ENCODE data around the gene THBD.

The THBD gene

DNA sequence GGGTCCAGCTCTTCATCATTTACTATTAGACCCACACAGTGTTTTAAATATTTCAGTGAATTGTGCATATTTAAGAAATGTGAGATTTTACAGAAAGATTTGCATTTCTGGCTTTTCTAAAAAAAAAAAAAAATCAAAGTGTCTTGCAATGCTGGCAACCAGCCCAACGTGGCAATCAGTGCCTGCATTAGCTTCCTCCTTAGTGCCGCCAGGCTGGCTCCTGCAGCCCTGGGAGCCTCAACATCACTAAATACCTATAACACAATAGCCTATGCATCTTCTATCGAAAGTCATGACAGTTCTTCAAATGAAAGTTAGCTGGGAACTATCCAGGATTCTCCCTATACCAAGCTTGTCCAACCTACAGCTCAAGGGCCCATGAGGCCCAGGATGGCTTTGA is 46.0 kb upstream of the THBD start:
- no peak overlapping the region for H2BK5ac ChIP-seq (ENCODE audit: low read depth, low read length, poor library complexity)
- H3K27ac ChIP-seq (ENCODE audit: low read depth, low read length), result no peak overlapping the region
- no peak overlapping the region for H3K18ac ChIP-seq (ENCODE audit: low read length)
- no peaks in the 10 kb centered on the region for H3K27me3 ChIP-seq (ENCODE audit: insufficient read depth, low read length)
- H3K79me1 ChIP-seq (ENCODE audit: low read length), result no peaks in the 10 kb centered on the region
- H3K4me2 ChIP-seq (ENCODE audit: low read length), result no peak overlapping the region
- peaks cover 0 to 2% of the 10 kb centered on the region in 2 experiments for H3K4me1 ChIP-seq (ENCODE audit: control insufficient read depth in 1 of 2, insufficient read depth in 2 of 2, low read length in 2 of 2)
- H3K4ac ChIP-seq (ENCODE audit: low read depth, low read length), result no peak overlapping the region
- H3K9me3 ChIP-seq (ENCODE audit: insufficient read depth, low read depth, low read length), result peaks cover 2% of the 10 kb centered on the region
- WGBS (ENCODE audit: extremely low coverage, insufficient coverage, insufficient read length), result no CpG with 5 or more reads among the region's 3 CpGs
- H3K23ac ChIP-seq (ENCODE audit: low read length), result no peak overlapping the region
- no peak overlapping the region for H4K8ac ChIP-seq (ENCODE audit: low read depth, low read length)
- no peak overlapping the region for H4K12ac ChIP-seq (ENCODE audit: low read depth, low read length)
- no peak overlapping the region for H3K4me3 ChIP-seq (ENCODE audit: low read depth, low read length)
- no peaks in the 10 kb centered on the region for H3K79me2 ChIP-seq (ENCODE audit: control insufficient read depth, insufficient read depth, low read length, poor library complexity)
- no peak overlapping the region for H3K14ac ChIP-seq (ENCODE audit: low read length)
- no peak for DNase-seq
- H4K91ac ChIP-seq (ENCODE audit: low read depth, low read length), result no peak overlapping the region
- H2AFZ ChIP-seq (ENCODE audit: insufficient read depth, low read length, poor library complexity), result no peak overlapping the region
- no peaks in the 10 kb centered on the region for H3K36me3 ChIP-seq (ENCODE audit: control insufficient read depth in 1 of 2, insufficient read depth in 2 of 2, low read length in 2 of 2)
- no peak overlapping the region for H2BK12ac ChIP-seq (ENCODE audit: low read length)
- no peak overlapping the region for H3K9ac ChIP-seq (ENCODE audit: low read length)
- no peak overlapping the region for H2BK120ac ChIP-seq (ENCODE audit: insufficient read depth, low read length, poor library complexity)
- no peak overlapping the region for H2AK5ac ChIP-seq (ENCODE audit: low read length)

DNA sequence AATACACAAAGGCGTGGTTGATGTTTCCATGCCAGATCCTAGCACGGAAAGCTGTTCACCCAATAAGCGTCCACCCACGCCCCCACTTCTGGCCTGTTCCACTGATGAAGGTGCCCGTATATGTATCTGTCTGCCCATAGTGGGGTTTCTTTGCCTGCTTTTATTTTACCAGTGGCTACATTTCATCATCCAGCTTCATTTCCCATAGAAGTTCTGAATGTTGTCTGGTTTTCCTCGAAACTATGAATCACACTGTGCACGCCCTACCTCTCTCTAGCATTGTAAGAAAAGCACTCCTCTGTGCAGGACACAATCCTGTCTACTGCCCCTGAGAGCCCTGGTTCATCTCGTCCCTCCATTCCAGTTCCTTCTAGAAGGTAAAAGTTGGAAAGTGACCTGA is 45.5 kb upstream of the THBD start:
- Histone ChIP-seq H3K14ac (ENCODE audit: low read length) (no peak overlapping the region), H3K36me3 (ENCODE audit: control insufficient read depth in 1 of 2, insufficient read depth in 2 of 2, low read length in 2 of 2) (no peaks in the 10 kb centered on the region), H4K91ac (ENCODE audit: low read depth, low read length) (no peak overlapping the region), H3K4me1 (ENCODE audit: control insufficient read depth in 1 of 2, insufficient read depth in 2 of 2, low read length in 2 of 2) (no peaks in the 10 kb centered on the region), H2AFZ (ENCODE audit: insufficient read depth, low read length, poor library complexity) (no peak overlapping the region), H3K18ac (ENCODE audit: low read length) (no peak overlapping the region), H3K9me3 (ENCODE audit: insufficient read depth, low read depth, low read length) (peaks cover 2% of the 10 kb centered on the region), H3K4me3 (ENCODE audit: low read depth, low read length) (no peak overlapping the region), H3K9ac (ENCODE audit: low read length) (no peak overlapping the region), H3K4me2 (ENCODE audit: low read length) (no peak overlapping the region), H2BK120ac (ENCODE audit: insufficient read depth, low read length, poor library complexity) (no peak overlapping the region), H3K27ac (ENCODE audit: low read depth, low read length) (no peak overlapping the region), H3K23ac (ENCODE audit: low read length) (no peak overlapping the region), H4K12ac (ENCODE audit: low read depth, low read length) (no peak overlapping the region), H3K4ac (ENCODE audit: low read depth, low read length) (no peak overlapping the region), H2BK5ac (ENCODE audit: low read depth, low read length, poor library complexity) (no peak overlapping the region), H2BK12ac (ENCODE audit: low read length) (no peak overlapping the region), H2AK5ac (ENCODE audit: low read length) (no peak overlapping the region), H3K79me2 (ENCODE audit: control insufficient read depth, insufficient read depth, low read length, poor library complexity) (no peaks in the 10 kb centered on the region), H4K8ac (ENCODE audit: low read depth, low read length) (no peak overlapping the region), H3K27me3 (ENCODE audit: insufficient read depth, low read length) (no peaks in the 10 kb centered on the region), H3K79me1 (ENCODE audit: low read length) (no peaks in the 10 kb centered on the region)
- DNase-seq, result no peak
- WGBS (ENCODE audit: extremely low coverage, insufficient coverage, insufficient read length), result no CpG with 5 or more reads among the region's 8 CpGs

DNA sequence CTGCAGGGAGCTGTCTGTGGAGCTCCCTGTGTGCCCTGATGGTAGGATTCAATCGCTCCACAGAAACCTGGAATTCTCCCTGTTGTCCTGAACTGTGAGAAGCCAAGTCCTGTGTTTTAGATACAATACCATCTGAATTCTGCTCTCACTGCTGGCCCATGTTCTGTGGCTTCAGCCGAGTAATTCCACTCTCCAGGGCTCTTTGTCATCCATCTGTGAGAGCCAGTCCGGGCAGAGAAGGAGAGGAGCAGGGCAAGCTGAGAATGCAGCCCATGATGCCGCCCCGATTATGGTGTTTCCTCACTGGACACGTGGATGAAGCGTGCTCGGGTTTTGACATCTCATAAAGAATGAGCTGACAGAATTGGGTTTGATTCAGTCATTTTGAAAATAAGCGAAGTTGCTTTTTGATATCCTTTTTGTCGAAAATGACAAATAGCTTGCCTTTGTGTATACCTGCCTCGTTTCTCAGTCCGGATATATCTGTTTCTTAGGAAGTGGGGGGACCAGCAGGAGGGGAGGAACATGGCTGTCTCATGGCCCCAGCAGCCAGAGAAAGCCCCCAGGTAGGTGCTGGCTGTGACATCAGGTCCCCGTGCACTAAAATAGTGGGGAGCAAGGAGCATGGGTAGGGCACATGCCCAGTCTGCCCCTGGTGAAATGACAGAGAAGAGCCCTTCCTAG is 44.9 kb upstream of the THBD start:
- H4K8ac ChIP-seq (ENCODE audit: low read depth, low read length), result no peak overlapping the region
- H3K18ac ChIP-seq (ENCODE audit: low read length), result no peak overlapping the region
- no peak overlapping the region for H2BK120ac ChIP-seq (ENCODE audit: insufficient read depth, low read length, poor library complexity)
- no peak overlapping the region for H2BK5ac ChIP-seq (ENCODE audit: low read depth, low read length, poor library complexity)
- no peak overlapping the region for H3K4ac ChIP-seq (ENCODE audit: low read depth, low read length)
- no peak overlapping the region for H4K91ac ChIP-seq (ENCODE audit: low read depth, low read length)
- no peaks in the 10 kb centered on the region for H3K36me3 ChIP-seq (ENCODE audit: control insufficient read depth in 1 of 2, insufficient read depth in 2 of 2, low read length in 2 of 2)
- no peak for DNase-seq
- H2AFZ ChIP-seq (ENCODE audit: insufficient read depth, low read length, poor library complexity), result no peak overlapping the region
- H3K9me3 ChIP-seq (ENCODE audit: insufficient read depth, low read depth, low read length), result peaks cover 2% of the 10 kb centered on the region
- H3K9ac ChIP-seq (ENCODE audit: low read length), result no peak overlapping the region
- H3K14ac ChIP-seq (ENCODE audit: low read length), result no peak overlapping the region
- H3K4me3 ChIP-seq (ENCODE audit: low read depth, low read length), result no peak overlapping the region
- H3K4me2 ChIP-seq (ENCODE audit: low read length), result no peak overlapping the region
- WGBS (ENCODE audit: extremely low coverage, insufficient coverage, insufficient read length), result no CpG with 5 or more reads among the region's 13 CpGs
- H3K79me1 ChIP-seq (ENCODE audit: low read length), result no peaks in the 10 kb centered on the region
- no peak overlapping the region for H2AK5ac ChIP-seq (ENCODE audit: low read length)
- no peaks in the 10 kb centered on the region for H3K27me3 ChIP-seq (ENCODE audit: insufficient read depth, low read length)
- no peak overlapping the region for H2BK12ac ChIP-seq (ENCODE audit: low read length)
- no peaks in the 10 kb centered on the region for H3K4me1 ChIP-seq (ENCODE audit: control insufficient read depth in 1 of 2, insufficient read depth in 2 of 2, low read length in 2 of 2)
- H3K27ac ChIP-seq (ENCODE audit: low read depth, low read length), result no peak overlapping the region
- H3K23ac ChIP-seq (ENCODE audit: low read length), result no peak overlapping the region
- no peaks in the 10 kb centered on the region for H3K79me2 ChIP-seq (ENCODE audit: control insufficient read depth, insufficient read depth, low read length, poor library complexity)
- H4K12ac ChIP-seq (ENCODE audit: low read depth, low read length), result no peak overlapping the region

DNA sequence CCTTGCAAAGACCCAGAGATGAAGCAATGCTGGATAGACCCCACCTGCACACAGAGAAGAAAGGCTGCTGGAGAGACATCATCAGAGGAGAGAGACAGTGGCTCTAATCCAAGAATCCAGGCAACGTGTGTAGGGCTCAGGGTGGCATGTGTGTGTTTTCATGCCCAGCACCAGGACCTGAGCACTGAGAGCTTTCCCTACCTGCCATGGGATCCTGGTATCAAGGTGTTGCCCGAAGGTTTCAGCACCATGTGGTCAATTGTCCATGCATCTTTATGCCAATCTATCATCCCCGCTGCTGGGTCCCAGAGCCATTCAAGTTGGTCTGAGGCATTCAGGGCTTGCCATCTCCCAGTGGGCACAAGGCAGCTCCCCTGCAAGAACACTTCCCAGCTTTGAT is 44.1 kb upstream of the THBD start:
- Histone ChIP-seq H3K27ac (ENCODE audit: low read depth, low read length) (no peak overlapping the region), H3K9me3 (ENCODE audit: insufficient read depth, low read depth, low read length) (peaks cover 2% of the 10 kb centered on the region), H3K4me2 (ENCODE audit: low read length) (no peak overlapping the region), H3K4me1 (ENCODE audit: control insufficient read depth in 1 of 2, insufficient read depth in 2 of 2, low read length in 2 of 2) (no peaks in the 10 kb centered on the region), H2AFZ (ENCODE audit: insufficient read depth, low read length, poor library complexity) (no peak overlapping the region), H2BK12ac (ENCODE audit: low read length) (no peak overlapping the region), H2AK5ac (ENCODE audit: low read length) (no peak overlapping the region), H3K79me2 (ENCODE audit: control insufficient read depth, insufficient read depth, low read length, poor library complexity) (no peaks in the 10 kb centered on the region), H3K79me1 (ENCODE audit: low read length) (no peaks in the 10 kb centered on the region), H3K23ac (ENCODE audit: low read length) (no peak overlapping the region), H3K36me3 (ENCODE audit: control insufficient read depth in 1 of 2, insufficient read depth in 2 of 2, low read length in 2 of 2) (no peaks in the 10 kb centered on the region), H3K4me3 (ENCODE audit: low read depth, low read length) (no peak overlapping the region), H3K4ac (ENCODE audit: low read depth, low read length) (no peak overlapping the region), H3K9ac (ENCODE audit: low read length) (no peak overlapping the region), H4K91ac (ENCODE audit: low read depth, low read length) (no peak overlapping the region), H3K18ac (ENCODE audit: low read length) (no peak overlapping the region), H4K8ac (ENCODE audit: low read depth, low read length) (no peak overlapping the region), H3K14ac (ENCODE audit: low read length) (no peak overlapping the region), H2BK5ac (ENCODE audit: low read depth, low read length, poor library complexity) (no peak overlapping the region), H4K12ac (ENCODE audit: low read depth, low read length) (no peak overlapping the region), H2BK120ac (ENCODE audit: insufficient read depth, low read length, poor library complexity) (no peak overlapping the region), H3K27me3 (ENCODE audit: insufficient read depth, low read length) (no peaks in the 10 kb centered on the region)
- no peak for DNase-seq
- no CpG with 5 or more reads among the region's 3 CpGs for WGBS (ENCODE audit: extremely low coverage, insufficient coverage, insufficient read length)
